GDM1 (cell line): Measurements from ENCODE around the gene IFITM1.
"Not testable (repeated sequence)": the region's sequence is repeated elsewhere in the genome, so short reads cannot be mapped to it uniquely, and the experiment has no call there.

Source experiments
- DNase-seq: peaks from one replicate; lab custom pipeline; 2025; lab: John Stamatoyannopoulos, UW

Gene IFITM1

GRCh38 chr11:346529-346928 is 32.7 kb downstream of the IFITM1 start:
- no peak for DNase-seq

- DNase-seq = not testable (repeated sequence)
Measured at GRCh38 chr11:349270-349954, 35.6 kb downstream of the IFITM1 start.

GRCh38 chr11:350033-350722 is 36.3 kb downstream of the IFITM1 start:
- not testable (repeated sequence) for DNase-seq

- DNase-seq = no peak
Measured at GRCh38 chr11:350723-351255, 36.9 kb downstream of the IFITM1 start.

- no peak for DNase-seq
Measured at GRCh38 chr11:351411-351810, 37.6 kb downstream of the IFITM1 start.

GRCh38 chr11:352456-353031 is 38.7 kb downstream of the IFITM1 start:
- no peak for DNase-seq

GRCh38 chr11:353179-353873 is 39.5 kb downstream of the IFITM1 start:
- no peak for DNase-seq

- DNase-seq = peak; percentile 37
Measured at GRCh38 chr11:355581-356458, 42.0 kb downstream of the IFITM1 start.

- DNase-seq = no peak
Measured at GRCh38 chr11:356610-357009, 42.8 kb downstream of the IFITM1 start.

GRCh38 chr11:357582-357981 is 43.7 kb downstream of the IFITM1 start:
- DNase-seq = no peak

GRCh38 chr11:358129-358800 is 44.4 kb downstream of the IFITM1 start:
- DNase-seq = no peak

GRCh38 chr11:359181-359714 is 45.4 kb downstream of the IFITM1 start:
- no peak for DNase-seq

GRCh38 chr11:360326-361280 is 46.8 kb downstream of the IFITM1 start:
- DNase-seq = no peak

GRCh38 chr11:362642-363442 is 49.0 kb downstream of the IFITM1 start:
- no peak for DNase-seq

GRCh38 chr11:363443-363805 is 49.6 kb downstream of the IFITM1 start:
- DNase-seq = not testable (repeated sequence)

GRCh38 chr11:363948-364761 is 50.3 kb downstream of the IFITM1 start:
- DNase-seq = no peak
